GM21367 (cell line): ENCODE data around the gene CENPU.

Source experiments
- ATAC-seq: cut with Tn5 transposase; IDR thresholded peaks from one replicate; pipeline ENCODE4 v1.9.1; 2021; ENCODE audit not compliant: unreplicated experiment

The CENPU gene

GRCh38 chr4:184645904-184646610 is 87.8 kb downstream of the CENPU start:
- ATAC-seq: no peak

GRCh38 chr4:184644553-184645307 is 89.2 kb downstream of the CENPU start:
- no peak for ATAC-seq
